Measurements from ENCODE around the gene IQCK.

Gene IQCK

GRCh38 chr16:19717314-19717713 is 757 bp upstream of the IQCK start:
- POLR2A ChIA-PET = interaction anchor here (0.7 to 2.6 kb wide), 2 partner anchors 21 to 167 kb away, joined by 3 to 6 read pairs; partner anchors contain the start of gene GPRC5B
- no peak for DNase-seq (ENCODE audit: extremely low spot score)
- CTCF ChIA-PET = interaction anchor here (0.7 kb wide), 1 partner anchor 169 kb away, joined by 3 read pairs; no protein-coding TSS in a partner anchor

DNA sequence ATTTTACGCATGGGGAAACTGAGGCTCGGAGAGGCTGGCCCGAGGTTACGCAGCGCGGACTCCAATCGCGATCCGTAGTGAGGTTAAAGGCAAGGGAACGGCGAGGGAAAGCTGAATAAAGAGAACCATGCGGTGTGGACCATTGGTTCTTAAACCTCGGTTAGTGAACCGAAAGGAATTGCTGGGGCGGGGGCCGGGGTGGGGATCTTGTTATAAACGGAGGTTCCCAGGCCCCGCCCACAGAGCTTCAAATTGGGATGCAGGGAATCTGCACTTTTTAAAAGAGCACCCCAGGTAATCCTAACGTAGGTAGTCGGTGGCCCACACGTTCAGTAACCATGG is 524 bp downstream of the IQCK start:
- ChIA-PET POLR2A (interaction anchor here (0.6 to 2.6 kb wide), 3 partner anchors 13 to 166 kb away, joined by 3 to 6 read pairs (median 3); partner anchors contain the start of gene GPRC5B), CTCF (no interaction called here)
- no peak for DNase-seq (ENCODE audit: extremely low spot score)
- TF ChIP-seq TARDBP (IDR thresholded peaks at IDR 0.05) = no peak
- TF ChIP-seq SP1 (IDR thresholded peaks at IDR 0.05) = no peak
- no peak for TF ChIP-seq HDGF (IDR thresholded peaks at IDR 0.05; ENCODE audit: borderline replicate concordance)
- no peak for TF ChIP-seq ELF4 (IDR thresholded peaks at IDR 0.05)
- no peak for TF ChIP-seq L3MBTL2 (conservative IDR thresholded peaks at IDR 0.05)
- no peak for TF ChIP-seq BHLHE40 (IDR thresholded peaks at IDR 0.05; ENCODE audit: borderline replicate concordance)
- no peak for TF ChIP-seq LEF1 (IDR thresholded peaks at IDR 0.05; ENCODE audit: borderline replicate concordance)
- TF ChIP-seq FOXA1 (IDR thresholded peaks at IDR 0.05) = no peak

More at GRCh38 chr16:19717314-19717713, 757 bp upstream of the IQCK start:
- TF ChIP-seq SUZ12 (IDR thresholded peaks at IDR 0.05) = no peak

DNA sequence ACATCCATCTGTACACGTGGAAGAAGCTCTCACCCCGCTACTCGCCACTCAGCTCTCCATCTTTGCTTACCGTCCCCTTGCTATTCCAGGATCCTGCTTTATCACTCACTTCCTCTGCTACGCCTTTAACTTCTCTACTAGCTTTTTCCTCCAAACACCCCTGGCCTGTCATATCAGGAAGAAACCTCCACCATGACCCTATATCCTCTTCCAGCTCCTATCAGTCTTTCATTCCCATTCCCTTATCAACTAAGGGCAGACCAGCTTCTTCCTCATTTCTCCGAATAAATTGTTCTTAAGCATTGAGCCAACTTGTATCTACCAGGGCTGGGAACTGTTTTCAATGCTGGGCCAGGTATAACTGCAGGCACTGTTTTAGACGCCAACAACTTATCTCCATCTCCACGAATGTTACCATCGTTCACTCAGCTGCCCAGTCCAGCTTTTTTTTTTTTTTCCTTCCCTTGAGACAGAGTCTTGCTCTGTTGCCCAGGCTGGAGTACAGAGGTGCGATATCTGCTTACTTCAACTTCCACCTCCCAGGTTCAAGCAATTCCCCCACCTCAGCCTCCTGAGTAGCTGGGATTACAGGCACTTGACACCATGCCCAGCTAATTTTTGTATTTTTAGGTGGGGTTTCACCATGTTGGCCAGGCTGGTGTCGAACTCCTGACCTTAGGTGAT is 4.3 kb downstream of the IQCK start:
- TF ChIP-seq SP1 (IDR thresholded peaks at IDR 0.05) = no peak
- TF ChIP-seq NFRKB (IDR thresholded peaks at IDR 0.05) = no peak
- TF ChIP-seq L3MBTL2 (conservative IDR thresholded peaks at IDR 0.05) = no peak
- TF ChIP-seq FOXM1 (IDR thresholded peaks at IDR 0.05; ENCODE audit: borderline replicate concordance) = no peak
- TF ChIP-seq TARDBP (IDR thresholded peaks at IDR 0.05) = no peak
- TF ChIP-seq BHLHE40 (IDR thresholded peaks at IDR 0.05; ENCODE audit: borderline replicate concordance) = no peak
- no peak for TF ChIP-seq FOXA1 (IDR thresholded peaks at IDR 0.05)
- no peak for TF ChIP-seq HDGF (IDR thresholded peaks at IDR 0.05; ENCODE audit: borderline replicate concordance)
- no peak for TF ChIP-seq CTBP1 (IDR thresholded peaks at IDR 0.05; ENCODE audit: borderline replicate concordance)
- no peak for TF ChIP-seq FOXK2 (IDR thresholded peaks at IDR 0.05)
- no peak for TF ChIP-seq ARNT (IDR thresholded peaks at IDR 0.05)
- TF ChIP-seq SUZ12 (IDR thresholded peaks at IDR 0.05) = no peak
- TF ChIP-seq PKNOX1 (IDR thresholded peaks at IDR 0.05) = no peak
- ChIA-PET POLR2A (interaction anchor here (1.2 kb wide), 1 partner anchor 162 kb away, joined by 3 read pairs; the partner anchor contains the start of gene GPRC5B), CTCF (interaction anchor here (0.6 kb wide), 1 partner anchor 163 kb away, joined by 3 read pairs; no protein-coding TSS in a partner anchor)
- no peak for DNase-seq (ENCODE audit: extremely low spot score)

GRCh38 chr16:19722981-19723380 is 4.9 kb downstream of the IQCK start:
- TF ChIP-seq FOXA1 (IDR thresholded peaks at IDR 0.05) (no peak), L3MBTL2 (conservative IDR thresholded peaks at IDR 0.05) (no peak), TARDBP (IDR thresholded peaks at IDR 0.05) (no peak), PKNOX1 (IDR thresholded peaks at IDR 0.05) (no peak), SUZ12 (IDR thresholded peaks at IDR 0.05) (no peak), LEF1 (IDR thresholded peaks at IDR 0.05; ENCODE audit: borderline replicate concordance) (no peak), NFRKB (IDR thresholded peaks at IDR 0.05) (no peak), HDGF (IDR thresholded peaks at IDR 0.05; ENCODE audit: borderline replicate concordance) (no peak), BHLHE40 (IDR thresholded peaks at IDR 0.05; ENCODE audit: borderline replicate concordance) (no peak), ELF4 (IDR thresholded peaks at IDR 0.05) (no peak), FOXM1 (IDR thresholded peaks at IDR 0.05; ENCODE audit: borderline replicate concordance) (no peak), ARNT (IDR thresholded peaks at IDR 0.05) (no peak), ZNF384 (IDR thresholded peaks at IDR 0.05) (no peak), FOXK2 (IDR thresholded peaks at IDR 0.05) (no peak), CTBP1 (IDR thresholded peaks at IDR 0.05; ENCODE audit: borderline replicate concordance) (no peak)
- ChIA-PET POLR2A (interaction anchor here (1.2 kb wide), 1 partner anchor 162 kb away, joined by 3 read pairs; the partner anchor contains the start of gene GPRC5B), CTCF (interaction anchor here (0.6 kb wide), 1 partner anchor 163 kb away, joined by 3 read pairs; no protein-coding TSS in a partner anchor)
- DNase-seq (ENCODE audit: extremely low spot score) = no peak

GRCh38 chr16:19728636-19728965 is 10.5 kb downstream of the IQCK start:
- TF ChIP-seq BHLHE40 (IDR thresholded peaks at IDR 0.05; ENCODE audit: borderline replicate concordance) (no peak), SP1 (IDR thresholded peaks at IDR 0.05) (no peak), LEF1 (IDR thresholded peaks at IDR 0.05; ENCODE audit: borderline replicate concordance) (no peak), HDGF (IDR thresholded peaks at IDR 0.05; ENCODE audit: borderline replicate concordance) (no peak)
- no peak for DNase-seq (ENCODE audit: extremely low spot score)
- CTCF ChIA-PET = interaction anchor here (1.0 kb wide), 1 partner anchor 9 kb away, joined by 3 read pairs; no protein-coding TSS in a partner anchor
- POLR2A ChIA-PET = no interaction called here

DNA sequence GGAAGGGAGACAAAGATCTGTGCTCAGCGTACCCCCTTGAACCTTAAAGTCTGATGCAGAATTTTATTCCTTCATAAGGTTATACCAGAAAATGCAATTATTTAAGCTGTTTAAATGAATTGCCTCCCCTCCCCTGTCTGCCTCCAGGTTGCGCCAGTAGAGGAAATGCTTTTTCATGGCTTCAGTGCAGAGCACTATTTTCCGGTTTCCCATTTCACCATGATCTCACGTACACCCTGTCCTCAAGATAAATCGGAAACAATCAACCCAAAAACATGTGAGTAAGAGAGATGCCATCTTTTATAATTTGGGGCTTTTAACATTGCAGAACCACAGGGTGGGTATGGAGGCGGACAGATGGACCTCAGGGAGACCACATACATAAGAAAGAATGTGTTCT is 15.5 kb downstream of the IQCK start:
- no peak for TF ChIP-seq L3MBTL2 (conservative IDR thresholded peaks at IDR 0.05)
- no peak for TF ChIP-seq FOXA1 (IDR thresholded peaks at IDR 0.05)
- no peak for TF ChIP-seq NFRKB (IDR thresholded peaks at IDR 0.05)
- TF ChIP-seq SP1 (IDR thresholded peaks at IDR 0.05) = no peak
- no peak for TF ChIP-seq BHLHE40 (IDR thresholded peaks at IDR 0.05; ENCODE audit: borderline replicate concordance)
- TF ChIP-seq LEF1 (IDR thresholded peaks at IDR 0.05; ENCODE audit: borderline replicate concordance) = no peak
- no peak for TF ChIP-seq TARDBP (IDR thresholded peaks at IDR 0.05)
- no peak for TF ChIP-seq FOXK2 (IDR thresholded peaks at IDR 0.05)
- TF ChIP-seq CTBP1 (IDR thresholded peaks at IDR 0.05; ENCODE audit: borderline replicate concordance) = no peak
- TF ChIP-seq SUZ12 (IDR thresholded peaks at IDR 0.05) = no peak
- TF ChIP-seq FOXM1 (IDR thresholded peaks at IDR 0.05; ENCODE audit: borderline replicate concordance) = no peak
- TF ChIP-seq ZNF384 (IDR thresholded peaks at IDR 0.05) = no peak
- no peak for TF ChIP-seq ARNT (IDR thresholded peaks at IDR 0.05)
- no peak for TF ChIP-seq HDGF (IDR thresholded peaks at IDR 0.05; ENCODE audit: borderline replicate concordance)
- DNase-seq (ENCODE audit: extremely low spot score) = no peak
- ChIA-PET CTCF (no interaction called here), POLR2A (no interaction called here)
